ENCODE data around the gene GRAMD1A.

- TF ChIP-seq EZH2 (IDR thresholded peaks at IDR 0.05; ENCODE audit: low read length, unreplicated experiment): no peak
- no peak for TF ChIP-seq CTCF (conservative IDR thresholded peaks at IDR 0.05; ENCODE audit: low read depth, low read length)
- TF ChIP-seq EZH2phosphoT487 (IDR thresholded peaks at IDR 0.05; ENCODE audit: borderline replicate concordance, low read length): no peak
Measured at GRCh38 chr19:34957830-34958751, 42.0 kb upstream of the GRAMD1A start.
